Activated B cell treated with CpG ODN at 0.5 μM for 24 hours (primary cell): ENCODE data around the gene RSPH6A. TPM values are rescaled to one million over a fixed set of nuclear protein-coding genes. Genes with fewer than 3 reads are reported as not detected.

ENCODE experiments used
- ATAC-seq: fragments of 200-7000 bp; cut with Tn5 transposase; one replicate; pipeline ENCODE4 v1.10.0; 2021; ENCODE audit warnings: low read depth, mild to moderate bottlenecking, moderate library complexity
- CTCF ChIA-PET: fragments of 350-600 bp; sonication (Branson Sonifier 250); formaldehyde crosslinking; loops from one replicate; lab custom pipeline; 2021; ENCODE audit warnings: antibody characterized with exemption; lab: Charles Lee
- POLR2A ChIA-PET: fragments of 350-600 bp; sonication (Branson Sonifier 250); formaldehyde crosslinking; loops from one replicate; lab custom pipeline; 2021; ENCODE audit warnings: antibody characterized with exemption; lab: Charles Lee
- DNase-seq: peaks from one replicate; pipeline ENCODE4 v3.0.0; 2022
- H3K27ac Mint-ChIP-seq: one replicate; pipeline ENCODE4 v1.8.0; 2020; ENCODE audit warnings: mixed read lengths
- H3K27me3 Mint-ChIP-seq: one replicate; pipeline ENCODE4 v1.8.0; 2021; ENCODE audit warnings: mixed read lengths
- H3K36me3 Mint-ChIP-seq: one replicate; pipeline ENCODE4 v1.8.0; 2021; ENCODE audit warnings: low read depth, mixed read lengths
- H3K4me1 Mint-ChIP-seq: one replicate; pipeline ENCODE4 v1.8.0; 2021; ENCODE audit warnings: mixed read lengths
- H3K4me3 Mint-ChIP-seq: one replicate; pipeline ENCODE4 v1.8.0; 2020; ENCODE audit warnings: mild to moderate bottlenecking, mixed read lengths
- H3K9me3 Mint-ChIP-seq: one replicate; pipeline ENCODE4 v1.8.0; 2020; ENCODE audit warnings: mixed read lengths
- intact Hi-C: fragments of 100-400 bp; cut with micrococcal nuclease; formaldehyde crosslinking; loops from one replicate; pipeline ENCODE4 v1.15.1; 2024
- total RNA-seq: library from RNA; stranded (reverse); gene quantifications from 2 replicates; pipeline ENCODE4 v1.2.3, GENCODE V29; 2022
- TF ChIP-seq, protein P1 (sequence below): fragments of 200-600 bp; IDR thresholded peaks from one replicate; pipeline ENCODE4 v1.8.0; 2022; ENCODE audit warnings: antibody characterized with exemption, mild to moderate bottlenecking

Gene RSPH6A
- total RNA-seq, 1 donor from 2014 or later: 0.51 TPM

DNA sequence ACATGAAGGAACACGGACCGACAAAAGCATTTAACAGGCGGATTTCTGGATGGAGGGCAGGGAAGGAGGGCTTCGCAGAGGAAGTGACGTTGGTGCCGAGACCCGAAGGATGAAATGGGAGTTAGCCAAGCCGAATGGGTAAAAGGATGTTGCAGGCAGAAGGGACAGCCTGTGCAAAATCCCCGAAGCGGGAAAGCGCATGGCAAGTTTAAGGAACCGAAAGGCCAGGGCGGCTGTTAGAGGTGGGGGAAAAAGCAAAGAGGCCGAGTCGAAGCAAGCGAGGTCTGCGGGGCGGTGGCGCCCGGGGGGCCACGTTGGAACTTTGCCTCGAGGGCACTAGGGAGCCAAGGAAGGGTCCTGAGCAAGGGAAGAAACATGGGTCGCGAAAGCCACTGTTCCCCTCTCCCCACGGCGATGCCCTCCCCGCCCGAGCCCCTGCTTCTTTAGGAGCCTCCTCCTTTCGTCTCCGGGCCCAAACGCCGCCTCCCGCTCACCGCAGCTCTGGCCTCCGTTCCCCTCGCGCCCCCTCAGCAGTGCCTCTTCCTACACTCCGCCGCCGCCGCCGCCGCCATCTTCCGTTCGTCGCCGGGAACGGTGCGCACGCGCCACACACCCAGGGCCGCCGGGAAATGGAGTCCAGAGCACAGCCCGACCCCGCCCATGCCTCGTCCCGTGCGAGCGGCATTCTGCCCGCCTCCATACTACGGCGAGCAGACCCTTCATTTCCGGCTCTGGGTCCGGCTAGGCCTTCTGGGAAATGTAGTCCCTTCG is 47.6 kb upstream of the RSPH6A start, which contains the start of gene SYMPK:
SYMPK (minus strand) TSS at position 584 of the 771 bp plus-strand sequence. CDS start 8,652 bp downstream, outside the sequence.
- no peaks in the 10 kb centered on the region for H3K9me3 Mint-ChIP-seq

DNA sequence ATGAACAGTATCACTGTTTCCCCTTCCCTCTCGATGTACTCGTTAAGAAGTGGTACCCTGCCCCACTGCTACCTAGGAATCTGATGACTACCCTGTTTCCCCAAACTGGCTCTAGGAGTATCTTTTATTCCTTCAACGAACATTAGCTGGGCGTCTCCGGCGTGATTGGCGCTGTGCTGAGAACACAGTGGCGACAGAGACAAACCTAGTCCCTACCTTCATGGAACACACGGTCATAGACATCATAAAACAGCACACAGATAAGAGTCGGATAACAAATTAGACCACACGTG is 47.1 kb upstream of the RSPH6A start:
- POLR2A ChIA-PET: interaction anchor here (0.5 to 2.4 kb wide), 6 partner anchors 24 to 533 kb away, joined by 3 to 33 read pairs (median 6); partner anchors contain the start of genes IRF2BP1 and MYPOP
- H3K36me3 Mint-ChIP-seq: peaks cover 35% of the 10 kb centered on the region
- peak overlapping the region; percentile 96 for H3K4me3 Mint-ChIP-seq

More for the DNA sequence above, 47.6 kb upstream of the RSPH6A start, which contains the start of gene SYMPK:
- Mint-ChIP-seq H3K36me3 (peaks cover 35% of the 10 kb centered on the region), H3K27ac (peak within 1 kb of the TSS; percentile 96), H3K4me3 (peak within 1 kb of the TSS; percentile 96), H3K4me1 (peaks cover 37% of the 10 kb centered on the region), H3K27me3 (peaks cover 19% of the 10 kb centered on the region)
- intact Hi-C loops: loop anchor here (1.0 to 10.0 kb wide), 15 partner anchors 24 to 988 kb away; partner anchors contain the start of genes AP2S1, CCDC61, DMWD and GEMIN7
- CTCF ChIA-PET: interaction anchor here (0.6 to 2.7 kb wide), 7 partner anchors 19 to 154 kb away, joined by 3 to 16 read pairs (median 4); partner anchors contain the start of genes MYPOP and SIX5
- DNase-seq (peak; percentile 96), ATAC-seq (peak; percentile 94)
- TF ChIP-seq, protein P1, sequence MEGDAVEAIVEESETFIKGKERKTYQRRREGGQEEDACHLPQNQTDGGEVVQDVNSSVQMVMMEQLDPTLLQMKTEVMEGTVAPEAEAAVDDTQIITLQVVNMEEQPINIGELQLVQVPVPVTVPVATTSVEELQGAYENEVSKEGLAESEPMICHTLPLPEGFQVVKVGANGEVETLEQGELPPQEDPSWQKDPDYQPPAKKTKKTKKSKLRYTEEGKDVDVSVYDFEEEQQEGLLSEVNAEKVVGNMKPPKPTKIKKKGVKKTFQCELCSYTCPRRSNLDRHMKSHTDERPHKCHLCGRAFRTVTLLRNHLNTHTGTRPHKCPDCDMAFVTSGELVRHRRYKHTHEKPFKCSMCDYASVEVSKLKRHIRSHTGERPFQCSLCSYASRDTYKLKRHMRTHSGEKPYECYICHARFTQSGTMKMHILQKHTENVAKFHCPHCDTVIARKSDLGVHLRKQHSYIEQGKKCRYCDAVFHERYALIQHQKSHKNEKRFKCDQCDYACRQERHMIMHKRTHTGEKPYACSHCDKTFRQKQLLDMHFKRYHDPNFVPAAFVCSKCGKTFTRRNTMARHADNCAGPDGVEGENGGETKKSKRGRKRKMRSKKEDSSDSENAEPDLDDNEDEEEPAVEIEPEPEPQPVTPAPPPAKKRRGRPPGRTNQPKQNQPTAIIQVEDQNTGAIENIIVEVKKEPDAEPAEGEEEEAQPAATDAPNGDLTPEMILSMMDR: no peak
- POLR2A ChIA-PET: interaction anchor here (0.5 to 2.5 kb wide), 24 partner anchors 8 to 848 kb away, joined by 3 to 33 read pairs (median 4); partner anchors contain the start of genes BLOC1S3, DMWD, FOSB and IRF2BP1

DNA sequence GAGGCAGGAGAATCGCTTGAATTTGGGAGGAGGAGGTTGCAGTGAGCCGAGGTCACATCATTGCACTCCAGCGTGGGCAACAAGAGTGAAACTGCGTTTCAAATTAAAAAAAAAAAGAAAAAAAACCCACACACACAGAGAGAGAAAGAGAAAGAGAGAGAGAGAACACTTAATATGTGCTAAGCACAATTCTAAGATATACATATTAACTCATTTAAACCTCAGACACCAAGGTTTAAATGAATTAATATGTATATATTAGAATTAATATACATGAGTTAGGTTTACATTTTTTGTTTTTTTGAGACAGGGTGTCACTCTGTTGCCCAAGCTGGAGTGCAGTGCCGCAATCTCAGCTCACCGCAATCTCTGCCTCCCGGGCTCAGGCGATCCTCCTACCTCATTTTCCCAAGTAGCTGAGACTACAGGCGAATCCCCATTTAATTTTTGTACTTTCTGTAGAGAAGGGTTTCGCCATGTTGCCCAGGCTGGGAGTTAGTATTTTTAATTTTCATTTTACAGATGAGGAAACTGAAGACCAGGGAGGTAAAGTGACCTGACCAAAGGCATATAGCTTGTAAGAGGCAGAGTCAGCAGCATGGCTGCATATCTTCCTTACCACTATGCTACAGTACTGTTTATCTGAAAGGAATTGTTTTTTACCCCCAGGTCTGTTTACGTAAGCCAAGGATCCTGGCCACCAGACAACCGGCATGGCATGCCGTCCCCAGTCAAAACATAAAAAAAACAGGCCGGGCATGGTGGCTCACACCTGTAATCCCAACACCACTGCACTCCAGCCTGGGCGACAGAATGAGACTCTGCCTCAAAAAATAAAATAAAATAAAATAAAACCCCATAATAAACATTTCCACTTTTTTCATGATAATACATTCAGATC is 45.5 kb upstream of the RSPH6A start:
- H3K27ac Mint-ChIP-seq: peak overlapping the region; percentile 96
- CTCF ChIA-PET: interaction anchor here (0.5 to 1.7 kb wide), 2 partner anchors 21 to 91 kb away, joined by 3 to 4 read pairs; partner anchors contain the start of gene SIX5
- H3K4me1 Mint-ChIP-seq: peaks cover 37% of the 10 kb centered on the region
- TF ChIP-seq, protein P1: no peak
- POLR2A ChIA-PET: interaction anchor here (0.6 to 1.3 kb wide), 4 partner anchors 37 to 218 kb away, joined by 5 to 6 read pairs (median 6); partner anchors contain the start of gene MYPOP
- intact Hi-C loops: loop anchor here (5.0 to 10.0 kb wide), 3 partner anchors 407 to 786 kb away; partner anchors contain the start of genes GEMIN7, POLR1G, PPP1R13L and ZNF296
- ATAC-seq: no peak
- H3K36me3 Mint-ChIP-seq: peaks cover 46% of the 10 kb centered on the region
- H3K9me3 Mint-ChIP-seq: no peaks in the 10 kb centered on the region
- H3K27me3 Mint-ChIP-seq: peaks cover 18% of the 10 kb centered on the region
- H3K4me3 Mint-ChIP-seq: peak overlapping the region; percentile 96
- no peak for DNase-seq

More for the DNA sequence above, 47.1 kb upstream of the RSPH6A start:
- Mint-ChIP-seq H3K27ac (peak overlapping the region; percentile 96), H3K27me3 (peaks cover 19% of the 10 kb centered on the region), H3K4me1 (peaks cover 37% of the 10 kb centered on the region), H3K9me3 (no peaks in the 10 kb centered on the region)
- TF ChIP-seq, protein P1: no peak
- ATAC-seq (no peak), DNase-seq (no peak)
- intact Hi-C loops: loop anchor here (1.0 to 10.0 kb wide), 5 partner anchors 45 to 989 kb away; partner anchors contain the start of genes AP2S1, GEMIN7, POLR1G and PPP1R13L
- CTCF ChIA-PET: interaction anchor here (0.6 to 1.7 kb wide), 2 partner anchors 20 to 93 kb away, joined by 3 read pairs; partner anchors contain the start of gene SIX5

DNA sequence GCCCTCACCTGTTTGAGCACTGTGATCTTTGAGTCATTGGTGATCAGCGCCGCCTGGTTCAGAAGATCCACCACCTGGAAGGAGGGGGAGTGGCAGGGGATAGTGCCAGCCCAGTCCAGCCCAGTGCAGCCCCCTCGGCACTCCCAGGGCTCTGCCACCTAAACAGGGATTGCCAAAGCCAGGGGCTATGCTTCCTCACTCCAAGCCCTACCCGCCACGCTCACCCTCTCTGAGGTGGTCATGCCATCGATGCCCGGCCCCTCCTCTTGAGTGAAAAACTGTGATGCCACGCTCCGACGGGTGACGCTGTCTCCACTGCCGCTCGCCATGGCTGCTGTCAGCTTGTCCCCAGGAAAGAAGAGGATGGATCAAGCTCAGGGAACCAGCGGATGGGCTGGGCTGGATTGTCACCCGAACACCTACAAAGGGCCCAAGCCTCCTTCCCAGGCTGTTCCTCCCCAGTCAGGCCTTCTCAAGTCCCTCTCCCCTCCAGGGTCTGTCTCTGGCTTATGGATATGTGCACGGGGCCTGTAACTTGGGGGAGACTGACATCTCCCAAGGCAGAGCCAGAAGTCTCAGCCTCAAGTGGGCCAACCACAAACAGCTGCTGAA is 39.2 kb upstream of the RSPH6A start:
- Mint-ChIP-seq H3K9me3 (no peaks in the 10 kb centered on the region), H3K4me3 (no peak overlapping the region), H3K4me1 (peaks cover 2% of the 10 kb centered on the region), H3K36me3 (peaks cover 80% of the 10 kb centered on the region), H3K27me3 (no peaks in the 10 kb centered on the region), H3K27ac (no peak overlapping the region)
- CTCF ChIA-PET: interaction anchor here (1.4 kb wide), 1 partner anchor 55 kb away, joined by 4 read pairs; no protein-coding TSS in a partner anchor
- POLR2A ChIA-PET: interaction anchor here (0.8 to 1.5 kb wide), 2 partner anchors 9 to 20 kb away, joined by 5 to 7 read pairs; partner anchors contain the start of gene SYMPK
- TF ChIP-seq, protein P1: no peak
- DNase-seq (no peak), ATAC-seq (no peak)
- intact Hi-C loops: no loop called here
